Immature natural killer cell (primary cell): ENCODE measurements around the gene CDH13. TPM values are rescaled to one million over a fixed set of nuclear protein-coding genes. Genes with fewer than 3 reads are reported as not detected.

Experiments used
- DNase-seq, 3 donors: peaks; one replicate each; pipeline ENCODE4 v3.0.0; 2022; ENCODE audit warnings: mixed read lengths in 1 of 3
- H3K27ac Mint-ChIP-seq, 6 donors: one replicate each; pipeline ENCODE4 v1.8.0; 2020; ENCODE audit warnings: mixed read lengths in 6 of 6, mild to moderate bottlenecking in 5 of 6, inconsistent platforms in 4 of 6, moderate library complexity in 3 of 6
- H3K27me3 Mint-ChIP-seq, 3 donors: one replicate each; pipeline ENCODE4 v1.8.0; 2020 to 2021; ENCODE audit warnings: low read depth in 3 of 3, mild to moderate bottlenecking in 3 of 3, mixed read lengths in 3 of 3, moderate library complexity in 3 of 3, inconsistent platforms in 1 of 3
- H3K36me3 Mint-ChIP-seq, 3 donors: one replicate each; pipeline ENCODE4 v1.8.0; 2020; ENCODE audit warnings: mixed read lengths in 3 of 3, inconsistent platforms in 2 of 3, mild to moderate bottlenecking in 2 of 3
- H3K4me1 Mint-ChIP-seq, 2 donors: one replicate each; pipeline ENCODE4 v1.8.0; 2020; ENCODE audit warnings: inconsistent platforms in 2 of 2, mild to moderate bottlenecking in 2 of 2, mixed read lengths in 2 of 2, moderate library complexity in 1 of 2
- H3K4me3 Mint-ChIP-seq, 5 donors: one replicate each; pipeline ENCODE4 v1.8.0; 2020; ENCODE audit warnings: mild to moderate bottlenecking in 5 of 5, mixed read lengths in 5 of 5, inconsistent platforms in 3 of 5, moderate library complexity in 3 of 5
- H3K9me3 Mint-ChIP-seq, 6 donors: one replicate each; pipeline ENCODE4 v1.8.0; 2020; ENCODE audit warnings: mild to moderate bottlenecking in 6 of 6, mixed read lengths in 6 of 6, inconsistent platforms in 4 of 6, moderate library complexity in 3 of 6
- polyA plus RNA-seq, 3 donors: library from polyadenylated mRNA; unstranded; fragments of 300-500 nt; fragmentation: Illumina TruSeq; gene quantifications; one replicate each; pipeline ENCODE4 v1.2.3, GENCODE V29; 2021

The CDH13 gene
- polyA plus RNA-seq, 3 donors from 2014 or later = not detected

DNA sequence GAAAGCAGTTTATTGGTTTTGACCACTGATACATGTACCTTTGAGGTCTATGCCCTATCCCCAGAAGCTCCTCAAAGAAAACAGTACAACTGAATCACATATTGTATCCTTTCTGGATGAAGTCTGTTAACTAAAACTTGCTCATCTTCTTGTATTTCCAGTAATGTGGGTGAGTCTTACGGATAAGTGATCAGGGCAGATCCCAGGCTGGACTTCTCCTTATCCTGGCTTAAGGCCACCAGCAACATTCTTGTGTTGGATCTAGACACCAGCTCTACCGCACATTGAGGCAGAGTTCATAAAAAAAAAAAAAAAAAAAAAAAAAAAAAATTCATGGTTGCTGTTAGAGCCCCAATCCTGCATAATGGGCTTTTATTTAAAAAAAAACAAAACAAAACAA lies 644.4 kb downstream of the CDH13 start:
- DNase-seq = no peak
- Mint-ChIP-seq H3K27ac (no peak overlapping the region), H3K4me3 (no peak overlapping the region), H3K9me3 (peaks cover 0 to 1% (median 0%) of the 10 kb centered on the region in 6 donors), H3K36me3 (no peaks in the 10 kb centered on the region), H3K27me3 (peaks cover 0 to 10% (median 2%) of the 10 kb centered on the region in 3 donors), H3K4me1 (no peaks in the 10 kb centered on the region)

DNA sequence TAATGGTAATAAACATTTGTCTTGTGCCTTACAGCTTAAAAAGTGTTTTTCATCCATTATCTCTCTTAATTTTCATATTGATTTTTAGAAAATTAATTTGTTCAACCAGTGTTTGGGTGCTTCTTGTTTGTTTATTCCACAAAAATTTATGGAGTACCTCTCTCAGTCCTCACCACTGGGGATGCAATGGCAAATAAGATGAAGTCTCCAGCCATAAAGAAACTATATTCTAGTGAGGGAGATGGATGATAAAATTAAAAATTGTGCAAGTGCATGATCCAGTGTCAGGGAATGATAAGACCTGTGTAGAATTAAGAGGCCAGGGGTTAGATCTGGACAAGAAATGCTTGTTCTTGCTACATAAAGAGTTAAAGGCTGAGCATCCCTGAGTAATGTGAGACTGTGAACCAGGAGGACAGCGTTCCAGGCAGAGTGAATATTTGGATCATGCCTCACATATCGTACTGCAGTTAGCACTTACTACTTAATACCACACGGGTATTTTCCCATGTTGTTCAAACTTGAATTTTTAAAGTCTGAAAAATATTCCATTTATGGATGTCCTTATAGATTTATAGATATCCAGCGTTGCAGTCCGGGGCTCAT lies 645.3 kb downstream of the CDH13 start:
- no peak overlapping the region for H3K27ac Mint-ChIP-seq
- peaks cover 0 to 10% (median 2%) of the 10 kb centered on the region in 3 donors for H3K27me3 Mint-ChIP-seq
- H3K36me3 Mint-ChIP-seq = no peaks in the 10 kb centered on the region
- H3K4me3 Mint-ChIP-seq = no peak overlapping the region
- DNase-seq = no peak
- no peaks in the 10 kb centered on the region for H3K4me1 Mint-ChIP-seq
- peaks cover 0 to 1% (median 0%) of the 10 kb centered on the region in 6 donors for H3K9me3 Mint-ChIP-seq

DNA sequence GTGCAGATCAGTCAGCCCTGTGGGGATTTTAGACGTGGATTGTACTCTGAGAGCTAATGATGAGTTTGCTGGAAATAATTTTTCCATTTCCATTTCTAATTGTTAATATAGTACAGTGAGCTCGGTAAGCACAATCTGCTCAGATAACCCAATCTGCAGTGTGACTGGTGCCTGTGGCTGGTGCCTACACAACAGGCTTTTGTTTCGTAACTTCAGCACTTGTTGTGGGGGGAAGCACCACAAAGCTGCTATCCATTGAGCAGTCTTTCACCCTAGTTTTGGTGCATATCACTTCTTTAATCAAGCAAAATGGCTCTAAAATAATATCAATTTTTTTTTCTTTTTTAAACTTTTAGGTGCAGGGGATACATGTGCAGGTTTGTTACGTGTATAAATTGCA lies 646.1 kb downstream of the CDH13 start:
- Mint-ChIP-seq H3K27me3 (peaks cover 0 to 10% (median 2%) of the 10 kb centered on the region in 3 donors), H3K4me3 (no peak overlapping the region), H3K36me3 (no peaks in the 10 kb centered on the region), H3K9me3 (peaks cover 0 to 1% (median 0%) of the 10 kb centered on the region in 6 donors), H3K4me1 (no peaks in the 10 kb centered on the region), H3K27ac (no peak overlapping the region)
- DNase-seq = no peak

DNA sequence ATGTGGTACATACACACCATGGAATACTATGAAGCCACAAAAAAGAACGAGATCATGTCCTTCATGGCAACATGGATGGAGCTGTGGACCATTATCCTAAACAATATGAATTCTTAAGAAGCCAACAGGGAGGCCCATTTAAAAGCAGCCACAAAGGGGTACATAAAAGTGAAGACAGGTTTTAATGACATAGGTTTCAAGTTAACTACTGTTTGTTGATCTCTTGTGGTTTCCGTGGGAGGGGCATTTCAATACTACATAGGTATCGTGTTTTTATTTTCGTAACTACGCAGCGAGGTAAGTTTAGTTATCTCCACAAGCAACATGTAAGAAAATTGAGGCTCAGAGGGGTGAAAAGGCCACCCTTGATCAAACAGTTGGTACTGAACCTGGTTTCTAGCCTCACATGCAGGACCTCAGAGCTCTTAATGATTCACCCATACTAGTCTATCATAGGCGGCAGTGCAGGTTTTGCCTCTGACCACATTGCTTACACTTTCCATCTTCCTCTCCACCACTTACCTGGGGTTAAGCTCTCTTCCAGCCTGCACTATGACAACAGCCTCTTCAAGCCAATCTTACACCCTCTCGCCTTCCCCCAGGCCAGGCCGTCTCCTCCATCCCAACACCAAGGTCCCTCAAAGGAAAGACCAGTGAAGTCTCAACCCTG lies 646.9 kb downstream of the CDH13 start:
- Mint-ChIP-seq H3K4me1 (no peaks in the 10 kb centered on the region), H3K4me3 (no peak overlapping the region), H3K27ac (no peak overlapping the region), H3K27me3 (peaks cover 0 to 10% (median 2%) of the 10 kb centered on the region in 3 donors), H3K9me3 (peaks cover 0 to 1% (median 0%) of the 10 kb centered on the region in 6 donors), H3K36me3 (no peaks in the 10 kb centered on the region)
- no peak for DNase-seq

DNA sequence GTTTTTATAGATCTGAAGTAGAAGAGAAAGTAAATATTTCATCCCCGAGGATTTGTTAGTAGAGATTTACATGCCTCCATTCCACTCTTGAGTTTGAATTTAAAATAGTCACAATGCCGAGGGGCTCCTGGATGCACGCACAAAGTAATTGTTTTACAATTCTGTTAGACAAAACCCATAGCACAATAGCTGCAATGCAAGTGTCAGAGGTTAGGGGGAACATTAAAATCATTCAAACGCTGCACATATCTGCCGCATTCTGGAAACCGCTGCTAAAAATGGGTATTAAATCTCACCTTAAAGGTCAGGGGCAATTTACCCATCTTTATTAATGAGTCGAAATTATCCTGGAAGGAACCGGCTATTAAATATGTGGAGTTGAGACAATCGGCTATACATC lies 652.5 kb downstream of the CDH13 start:
- no peak overlapping the region for H3K4me3 Mint-ChIP-seq
- H3K4me1 Mint-ChIP-seq = no peaks in the 10 kb centered on the region

DNA sequence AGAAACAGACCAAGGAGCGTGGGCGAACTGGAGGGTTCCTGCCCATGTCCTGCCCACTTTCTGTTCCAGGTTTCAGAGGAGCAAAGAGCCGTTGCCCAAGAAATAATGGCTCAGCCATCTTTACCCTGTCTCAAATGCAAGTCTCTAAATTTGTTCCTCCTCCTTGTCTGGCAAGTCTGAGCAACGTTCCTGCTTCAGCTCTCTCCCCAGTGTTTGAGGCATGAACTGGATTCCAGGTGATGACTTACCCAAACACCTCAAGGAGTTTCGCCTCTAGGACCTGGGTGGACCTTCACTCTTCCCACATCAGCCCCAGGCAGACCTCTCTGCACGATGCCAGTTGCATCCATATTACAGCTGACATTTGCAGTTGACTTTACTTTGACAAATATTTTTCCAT lies 659.2 kb downstream of the CDH13 start:
- no peaks in the 10 kb centered on the region for H3K4me1 Mint-ChIP-seq
- H3K36me3 Mint-ChIP-seq = no peaks in the 10 kb centered on the region
- no peak overlapping the region for H3K27ac Mint-ChIP-seq
- peaks cover 2 to 6% (median 5%) of the 10 kb centered on the region in 3 donors for H3K27me3 Mint-ChIP-seq
- DNase-seq = no peak
- no peak overlapping the region for H3K4me3 Mint-ChIP-seq
- no peaks in the 10 kb centered on the region for H3K9me3 Mint-ChIP-seq

More for the DNA sequence above, 652.5 kb downstream of the CDH13 start:
- H3K9me3 Mint-ChIP-seq = no peaks in the 10 kb centered on the region
- H3K27me3 Mint-ChIP-seq = peaks cover 2 to 7% (median 6%) of the 10 kb centered on the region in 3 donors
- no peak overlapping the region for H3K27ac Mint-ChIP-seq
- no peaks in the 10 kb centered on the region for H3K36me3 Mint-ChIP-seq
- DNase-seq = no peak

DNA sequence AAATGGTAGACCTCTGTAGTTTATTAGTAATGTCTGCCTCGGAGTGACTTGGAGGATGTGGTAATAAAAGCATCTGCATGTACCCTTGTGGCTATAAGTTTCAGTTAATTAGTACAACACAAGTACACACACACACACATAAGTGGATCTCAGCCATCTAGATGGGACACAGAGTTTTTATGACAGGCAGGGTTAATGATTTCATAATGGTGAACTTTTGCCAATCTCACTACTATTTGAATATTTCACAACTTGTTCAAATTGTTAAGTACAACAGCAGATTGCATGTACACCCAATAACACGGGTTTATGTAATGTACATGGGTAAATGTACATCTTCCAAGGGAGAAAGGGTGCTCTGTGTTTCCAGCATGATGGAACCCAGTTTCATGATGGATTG lies 669.7 kb downstream of the CDH13 start:
- no peaks in the 10 kb centered on the region for H3K36me3 Mint-ChIP-seq
- DNase-seq = no peak
- no peak overlapping the region for H3K27ac Mint-ChIP-seq
- no peaks in the 10 kb centered on the region for H3K9me3 Mint-ChIP-seq
- H3K27me3 Mint-ChIP-seq = peaks cover 0 to 4% (median 2%) of the 10 kb centered on the region in 3 donors
- no peak overlapping the region for H3K4me3 Mint-ChIP-seq
- no peaks in the 10 kb centered on the region for H3K4me1 Mint-ChIP-seq

DNA sequence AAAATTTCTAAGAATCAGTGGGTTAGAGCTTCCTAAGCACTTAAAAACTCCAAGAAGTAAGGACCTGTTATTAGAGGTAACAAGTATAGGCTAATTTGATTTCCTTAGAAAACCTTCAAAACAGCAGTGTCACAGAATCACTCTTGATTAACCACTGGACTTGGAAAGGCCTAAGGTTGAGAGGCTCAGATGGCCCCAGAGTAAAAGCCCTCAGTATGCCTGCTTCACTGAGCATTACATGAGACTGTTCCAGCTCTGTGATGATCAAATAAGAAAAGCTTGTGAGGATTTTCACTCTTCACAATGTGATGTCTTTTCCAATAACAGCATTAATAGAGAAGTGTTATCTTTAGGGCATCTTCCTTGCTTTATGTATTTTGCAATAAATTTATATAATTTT lies 671.8 kb downstream of the CDH13 start:
- H3K27ac Mint-ChIP-seq = no peak overlapping the region
- H3K36me3 Mint-ChIP-seq = no peaks in the 10 kb centered on the region
- peaks cover 0 to 4% (median 2%) of the 10 kb centered on the region in 3 donors for H3K27me3 Mint-ChIP-seq
- H3K4me3 Mint-ChIP-seq = no peak overlapping the region
- H3K4me1 Mint-ChIP-seq = no peaks in the 10 kb centered on the region
- H3K9me3 Mint-ChIP-seq = no peaks in the 10 kb centered on the region
- DNase-seq = no peak

DNA sequence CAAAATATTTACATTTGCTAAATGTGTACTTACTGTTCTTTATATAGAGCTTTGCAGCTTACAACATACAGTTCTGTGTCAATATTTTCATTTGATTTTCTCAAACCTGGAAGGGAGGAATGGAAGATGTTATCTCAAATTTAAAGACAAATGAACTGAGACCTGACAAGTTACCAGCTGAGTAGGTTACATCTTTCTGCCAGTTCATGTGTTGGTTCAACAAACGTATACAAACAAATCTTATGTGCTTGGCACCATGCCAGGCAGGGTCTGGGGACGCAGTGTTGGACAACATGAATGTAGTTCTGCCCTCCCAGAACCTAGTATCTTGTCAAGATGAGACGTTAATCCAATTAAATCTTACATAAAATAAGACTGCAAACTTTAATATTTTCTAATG lies 673.6 kb downstream of the CDH13 start:
- H3K36me3 Mint-ChIP-seq = no peaks in the 10 kb centered on the region
- DNase-seq = no peak
- no peaks in the 10 kb centered on the region for H3K4me1 Mint-ChIP-seq
- H3K27me3 Mint-ChIP-seq = peaks cover 0 to 2% (median 2%) of the 10 kb centered on the region in 3 donors
- H3K4me3 Mint-ChIP-seq = no peak overlapping the region
- no peak overlapping the region for H3K27ac Mint-ChIP-seq
- H3K9me3 Mint-ChIP-seq = no peaks in the 10 kb centered on the region

DNA sequence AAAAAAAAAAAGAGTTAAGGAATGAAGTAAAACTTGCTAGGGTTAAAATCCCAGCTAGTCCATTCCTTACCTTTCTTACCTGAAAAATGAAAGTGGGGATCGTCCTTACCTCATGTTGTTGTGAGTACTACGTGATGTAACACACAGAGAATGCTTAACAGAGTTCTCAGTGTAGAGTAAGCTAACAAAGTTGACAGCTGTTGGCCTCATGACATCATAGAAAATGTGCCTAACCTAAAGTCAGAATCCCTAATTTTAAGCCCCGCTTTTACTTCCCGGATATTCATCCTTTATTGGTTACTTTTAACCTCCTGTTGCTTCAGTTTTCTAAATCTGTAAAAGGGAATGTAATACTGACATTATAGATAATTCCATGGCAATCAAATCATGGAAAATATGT lies 675.2 kb downstream of the CDH13 start:
- Mint-ChIP-seq H3K4me3 (no peak overlapping the region), H3K27me3 (peaks cover 0 to 2% (median 0%) of the 10 kb centered on the region in 3 donors), H3K27ac (no peak overlapping the region), H3K9me3 (no peaks in the 10 kb centered on the region), H3K4me1 (no peaks in the 10 kb centered on the region), H3K36me3 (no peaks in the 10 kb centered on the region)
- no peak for DNase-seq

DNA sequence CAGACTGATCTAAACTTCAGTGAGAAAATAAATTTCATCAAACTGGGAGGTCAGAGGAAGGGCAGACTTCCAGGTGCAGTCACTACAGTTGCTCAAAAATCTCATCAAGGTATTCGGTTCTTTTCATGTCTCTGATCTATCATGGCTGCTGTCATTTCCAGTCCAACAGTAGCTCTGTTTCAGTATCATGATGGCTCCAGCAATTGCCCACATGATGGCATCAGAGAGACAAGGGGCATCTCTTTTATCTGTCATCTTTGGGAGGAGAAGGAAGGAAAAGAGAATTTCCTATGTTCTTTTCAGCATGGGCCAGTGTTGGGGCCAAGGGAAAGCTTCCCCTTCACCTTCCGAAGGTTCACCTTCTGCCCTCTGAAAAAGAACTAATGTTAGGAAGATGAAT lies 676.1 kb downstream of the CDH13 start:
- Mint-ChIP-seq H3K27me3 (peaks cover 0 to 2% (median 0%) of the 10 kb centered on the region in 3 donors), H3K36me3 (no peaks in the 10 kb centered on the region)

DNA sequence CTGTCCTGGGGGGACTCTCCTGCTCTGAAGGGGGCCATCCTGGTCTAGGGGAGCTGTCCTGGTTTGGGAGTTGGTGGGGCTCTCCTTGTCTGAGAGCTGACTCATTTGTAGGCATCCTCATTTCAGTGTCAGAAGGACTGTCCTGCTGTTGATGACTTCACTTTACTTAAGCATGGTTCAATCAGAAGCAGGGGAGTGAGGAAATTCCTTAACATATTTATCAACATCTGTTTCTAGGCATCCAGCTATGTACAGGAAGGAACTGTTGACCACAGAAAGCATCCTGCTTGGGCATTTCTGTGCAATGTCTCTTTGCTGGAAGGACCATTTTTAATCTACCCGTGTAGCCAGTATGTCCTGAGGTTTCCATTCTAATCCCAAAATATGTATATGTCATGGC lies 678.3 kb downstream of the CDH13 start:
- H3K4me1 Mint-ChIP-seq = no peaks in the 10 kb centered on the region
- no peaks in the 10 kb centered on the region for H3K36me3 Mint-ChIP-seq
- no peak overlapping the region for H3K27ac Mint-ChIP-seq
- H3K4me3 Mint-ChIP-seq = no peak overlapping the region
- peaks cover 0 to 2% (median 0%) of the 10 kb centered on the region in 3 donors for H3K27me3 Mint-ChIP-seq
- H3K9me3 Mint-ChIP-seq = no peaks in the 10 kb centered on the region
- no peak for DNase-seq

More for the DNA sequence above, 676.1 kb downstream of the CDH13 start:
- no peaks in the 10 kb centered on the region for H3K4me1 Mint-ChIP-seq
- DNase-seq = no peak
- no peak overlapping the region for H3K27ac Mint-ChIP-seq
- no peaks in the 10 kb centered on the region for H3K9me3 Mint-ChIP-seq
- H3K4me3 Mint-ChIP-seq = no peak overlapping the region

DNA sequence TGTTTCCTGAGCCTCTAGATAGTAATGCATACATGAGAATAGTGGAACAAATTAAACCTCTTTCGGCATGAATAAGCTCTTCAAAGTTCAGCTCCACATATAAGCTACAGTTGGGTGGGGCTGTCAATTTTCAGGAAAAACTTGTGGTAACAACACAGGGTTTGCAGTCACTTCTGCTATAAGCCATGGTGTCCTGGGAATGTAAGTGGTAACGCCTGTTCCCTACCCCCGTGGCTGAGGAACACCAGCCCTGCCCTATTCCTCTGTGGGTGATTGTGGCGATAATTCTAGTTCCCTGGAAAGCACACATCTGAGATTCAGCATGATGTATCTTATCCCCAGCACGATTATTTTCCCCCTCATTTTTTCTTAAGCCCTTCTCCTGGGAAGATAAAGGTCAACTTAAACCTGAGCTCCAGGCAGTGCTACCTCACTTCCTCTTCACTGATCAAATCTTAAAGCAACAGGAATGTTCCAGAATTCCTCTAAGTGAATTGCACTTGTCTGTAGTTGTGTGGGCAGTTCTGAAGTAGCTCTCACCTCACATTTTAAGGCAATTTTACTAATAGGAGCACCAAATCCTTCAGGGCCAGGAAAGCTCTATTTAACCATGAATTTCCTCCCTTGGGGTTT lies 680.3 kb downstream of the CDH13 start:
- Mint-ChIP-seq H3K9me3 (no peaks in the 10 kb centered on the region), H3K27ac (no peak overlapping the region), H3K27me3 (peaks cover 0 to 2% (median 2%) of the 10 kb centered on the region in 3 donors), H3K4me3 (no peak overlapping the region), H3K36me3 (no peaks in the 10 kb centered on the region), H3K4me1 (no peaks in the 10 kb centered on the region)
- DNase-seq = no peak

DNA sequence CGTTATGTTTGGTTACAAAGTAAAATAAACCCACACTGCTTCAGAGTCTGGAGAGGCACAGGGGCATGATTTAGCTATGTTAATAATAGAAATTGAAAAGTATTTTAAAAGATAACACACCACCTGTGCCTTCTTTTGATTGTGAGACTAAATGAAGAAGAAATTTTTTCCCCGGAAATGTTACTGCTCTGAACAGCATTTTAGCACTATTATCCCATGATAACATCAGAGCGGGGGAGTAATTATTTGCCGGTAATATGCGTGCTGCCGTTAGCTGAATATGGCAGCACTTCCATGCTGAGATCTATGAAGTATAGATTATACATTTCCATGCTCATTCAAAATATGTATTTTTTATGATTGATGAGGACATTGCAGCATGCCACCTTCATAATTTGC lies 680.8 kb downstream of the CDH13 start:
- H3K4me3 Mint-ChIP-seq = no peak overlapping the region
- DNase-seq = no peak
- H3K27me3 Mint-ChIP-seq = peaks cover 0 to 2% (median 2%) of the 10 kb centered on the region in 3 donors
- H3K9me3 Mint-ChIP-seq = no peaks in the 10 kb centered on the region
- H3K27ac Mint-ChIP-seq = no peak overlapping the region
- no peaks in the 10 kb centered on the region for H3K36me3 Mint-ChIP-seq
- H3K4me1 Mint-ChIP-seq = no peaks in the 10 kb centered on the region
